Measurements from ENCODE around the gene NXPH4. TPM values are rescaled to one million over a fixed set of nuclear protein-coding genes. Genes with fewer than 3 reads are reported as not detected.

NXPH4 gene
- total RNA-seq, 1 donor from 2014 or later, result not detected

DNA sequence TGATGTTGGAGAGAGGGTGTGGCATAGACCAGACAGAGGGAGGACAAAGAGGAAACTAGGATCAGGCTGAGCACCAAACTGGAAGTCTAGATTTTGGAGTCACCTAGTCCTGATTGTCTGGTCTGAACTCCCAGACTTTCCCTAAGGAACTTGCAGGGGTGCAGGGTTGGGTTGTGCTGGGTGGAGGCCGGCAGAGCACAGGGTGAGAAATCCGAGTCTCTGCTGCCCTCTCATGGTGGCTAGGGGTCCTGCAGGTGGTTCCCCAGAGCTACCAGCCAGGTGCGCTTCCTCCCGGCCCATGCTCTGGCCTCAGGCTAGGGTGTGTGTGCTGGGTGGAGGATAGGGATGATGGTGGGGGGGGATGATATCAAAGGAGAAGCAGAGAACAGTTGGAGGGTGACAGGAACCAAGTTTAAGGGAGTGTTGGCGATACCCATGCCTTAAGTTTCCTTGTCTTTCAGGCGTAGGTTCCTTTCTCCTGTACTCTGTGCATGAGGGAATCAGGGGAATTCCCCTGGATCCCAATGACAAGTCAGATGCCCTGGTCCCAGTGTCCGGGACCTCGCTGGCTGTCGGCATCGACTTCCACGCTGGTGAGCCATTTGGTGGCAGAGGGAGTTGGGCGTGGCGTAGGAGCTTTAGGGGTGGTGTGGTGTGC lies 33.5 kb upstream of the NXPH4 start:
- DNase-seq (ENCODE audit: low read depth), result no peak
- no peak overlapping the region for H3K4me3 ChIP-seq (ENCODE audit: low read depth, low read length)
- TF ChIP-seq, protein P1, sequence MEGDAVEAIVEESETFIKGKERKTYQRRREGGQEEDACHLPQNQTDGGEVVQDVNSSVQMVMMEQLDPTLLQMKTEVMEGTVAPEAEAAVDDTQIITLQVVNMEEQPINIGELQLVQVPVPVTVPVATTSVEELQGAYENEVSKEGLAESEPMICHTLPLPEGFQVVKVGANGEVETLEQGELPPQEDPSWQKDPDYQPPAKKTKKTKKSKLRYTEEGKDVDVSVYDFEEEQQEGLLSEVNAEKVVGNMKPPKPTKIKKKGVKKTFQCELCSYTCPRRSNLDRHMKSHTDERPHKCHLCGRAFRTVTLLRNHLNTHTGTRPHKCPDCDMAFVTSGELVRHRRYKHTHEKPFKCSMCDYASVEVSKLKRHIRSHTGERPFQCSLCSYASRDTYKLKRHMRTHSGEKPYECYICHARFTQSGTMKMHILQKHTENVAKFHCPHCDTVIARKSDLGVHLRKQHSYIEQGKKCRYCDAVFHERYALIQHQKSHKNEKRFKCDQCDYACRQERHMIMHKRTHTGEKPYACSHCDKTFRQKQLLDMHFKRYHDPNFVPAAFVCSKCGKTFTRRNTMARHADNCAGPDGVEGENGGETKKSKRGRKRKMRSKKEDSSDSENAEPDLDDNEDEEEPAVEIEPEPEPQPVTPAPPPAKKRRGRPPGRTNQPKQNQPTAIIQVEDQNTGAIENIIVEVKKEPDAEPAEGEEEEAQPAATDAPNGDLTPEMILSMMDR (conservative IDR thresholded peaks at IDR 0.05; ENCODE audit: low read depth, low read length), result peak; percentile 94

- DNase-seq (ENCODE audit: low read depth), result no peak
- TF ChIP-seq, protein P1 (conservative IDR thresholded peaks at IDR 0.05; ENCODE audit: low read depth, low read length), result no peak
- no peak overlapping the region for H3K4me3 ChIP-seq (ENCODE audit: low read depth, low read length)
Measured at GRCh38 chr12:57183939-57184725, 32.5 kb upstream of the NXPH4 start.

GRCh38 chr12:57185403-57185802 lies 31.2 kb upstream of the NXPH4 start:
- no peak overlapping the region for H3K4me3 ChIP-seq (ENCODE audit: low read depth, low read length)
- TF ChIP-seq, protein P1 (conservative IDR thresholded peaks at IDR 0.05; ENCODE audit: low read depth, low read length), result no peak
- no peak for DNase-seq (ENCODE audit: low read depth)

- TF ChIP-seq, protein P1 (conservative IDR thresholded peaks at IDR 0.05; ENCODE audit: low read depth, low read length), result no peak
- no peak for DNase-seq (ENCODE audit: low read depth)
- no peak overlapping the region for H3K4me3 ChIP-seq (ENCODE audit: low read depth, low read length)
Measured at GRCh38 chr12:57185906-57186508, 30.6 kb upstream of the NXPH4 start.

- TF ChIP-seq, protein P1 (conservative IDR thresholded peaks at IDR 0.05; ENCODE audit: low read depth, low read length), result no peak
- no peak for DNase-seq (ENCODE audit: low read depth)
Measured at GRCh38 chr12:57187222-57188089, 29.1 kb upstream of the NXPH4 start.

GRCh38 chr12:57188090-57188425 lies 28.5 kb upstream of the NXPH4 start:
- DNase-seq (ENCODE audit: low read depth), result no peak
- TF ChIP-seq, protein P1 (conservative IDR thresholded peaks at IDR 0.05; ENCODE audit: low read depth, low read length), result no peak
- H3K4me3 ChIP-seq (ENCODE audit: low read depth, low read length), result no peak overlapping the region

More at GRCh38 chr12:57187222-57188089, 29.1 kb upstream of the NXPH4 start:
- H3K4me3 ChIP-seq (ENCODE audit: low read depth, low read length), result no peak overlapping the region
